OCI-LY3 (cell line): ENCODE results near the gene ARHGAP12.

Source experiments
- EZH2phosphoT487 ChIP-seq: fragments of 200-600 bp; shearing (Covaris generic); IDR thresholded peaks from 2 replicates; pipeline ENCODE4 v1.6.1; 2018; ENCODE audit warnings: antibody characterized with exemption, mixed run types, low read depth
- TF ChIP-seq, protein P1 (sequence below): fragments of 200-600, 300-600 bp; sonication (generic); IDR thresholded peaks from 2 replicates; pipeline ENCODE4 v1.5.1; 2014; ENCODE audit warnings: antibody characterized with exemption, low read length, low read depth

DNA sequence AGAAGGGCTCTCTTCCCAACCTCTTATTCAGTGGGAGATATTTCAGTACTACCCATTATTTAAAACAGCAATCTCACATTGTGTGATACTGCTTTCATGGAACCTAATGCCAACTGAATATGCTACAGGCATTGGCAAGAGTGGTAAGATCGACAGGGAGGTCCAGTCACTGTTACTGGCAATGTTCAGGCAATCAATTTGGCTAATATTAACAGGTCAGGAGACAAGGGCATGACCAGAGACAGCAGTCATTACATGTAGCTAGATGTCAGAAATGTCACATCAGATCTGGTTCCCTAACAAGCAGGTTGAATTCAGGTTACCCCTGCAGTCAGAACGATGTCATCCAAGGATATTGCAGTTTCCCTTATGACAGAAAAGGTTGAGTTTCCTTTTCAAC is 129.4 kb downstream of the ARHGAP12 start:
- TF ChIP-seq, protein P1, sequence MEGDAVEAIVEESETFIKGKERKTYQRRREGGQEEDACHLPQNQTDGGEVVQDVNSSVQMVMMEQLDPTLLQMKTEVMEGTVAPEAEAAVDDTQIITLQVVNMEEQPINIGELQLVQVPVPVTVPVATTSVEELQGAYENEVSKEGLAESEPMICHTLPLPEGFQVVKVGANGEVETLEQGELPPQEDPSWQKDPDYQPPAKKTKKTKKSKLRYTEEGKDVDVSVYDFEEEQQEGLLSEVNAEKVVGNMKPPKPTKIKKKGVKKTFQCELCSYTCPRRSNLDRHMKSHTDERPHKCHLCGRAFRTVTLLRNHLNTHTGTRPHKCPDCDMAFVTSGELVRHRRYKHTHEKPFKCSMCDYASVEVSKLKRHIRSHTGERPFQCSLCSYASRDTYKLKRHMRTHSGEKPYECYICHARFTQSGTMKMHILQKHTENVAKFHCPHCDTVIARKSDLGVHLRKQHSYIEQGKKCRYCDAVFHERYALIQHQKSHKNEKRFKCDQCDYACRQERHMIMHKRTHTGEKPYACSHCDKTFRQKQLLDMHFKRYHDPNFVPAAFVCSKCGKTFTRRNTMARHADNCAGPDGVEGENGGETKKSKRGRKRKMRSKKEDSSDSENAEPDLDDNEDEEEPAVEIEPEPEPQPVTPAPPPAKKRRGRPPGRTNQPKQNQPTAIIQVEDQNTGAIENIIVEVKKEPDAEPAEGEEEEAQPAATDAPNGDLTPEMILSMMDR, result no peak
- no peak for TF ChIP-seq EZH2phosphoT487
